GM12892 (cell line): ENCODE results near the gene ANO4.

Experiments used
- POLR2A ChIP-seq: IDR thresholded peaks from 2 replicates; pipeline ENCODE4 v1.6.1; 2011; ENCODE audit warnings: low read depth, low read length, control low read depth
- POLR2AphosphoS5 ChIP-seq: IDR thresholded peaks from 2 replicates; pipeline ENCODE4 v1.6.1; 2011; ENCODE audit warnings: low read depth, low read length, control low read depth

GRCh38 chr12:100964028-100964427, 169.5 kb downstream of the ANO4 start:
- TF ChIP-seq POLR2A (no peak), POLR2AphosphoS5 (no peak)
